Loucy (cell line): Measurements from ENCODE around the gene KRT10.

Experiments used
- H2AFZ ChIP-seq: fragments of 200-600 bp; sonication (generic); 2 replicates; pipeline ENCODE4 v1.6.0; 2016; ENCODE audit warnings: antibody characterized with exemption, mild to moderate bottlenecking, low read length, moderate library complexity
- H3F3A ChIP-seq: fragments of 200-600 bp; 2 replicates; pipeline ENCODE4 v1.6.0; 2016; ENCODE audit warnings: antibody characterized with exemption, low read depth, mild to moderate bottlenecking
- H3K27me3 ChIP-seq: fragments of 200-600 bp; sonication (generic); 2 replicates; pipeline ENCODE4 v1.6.1; 2014; ENCODE audit warnings: low read length, mild to moderate bottlenecking; ENCODE audit not compliant: insufficient read depth, poor library complexity, severe bottlenecking
- H3K36me3 ChIP-seq: fragments of 200-600 bp; sonication (generic); 2 replicates; pipeline ENCODE4 v1.6.1; 2016; ENCODE audit warnings: low read length; ENCODE audit not compliant: insufficient read depth
- H3K4me1 ChIP-seq: fragments of 200-600 bp; sonication (generic); 2 replicates; pipeline ENCODE4 v1.5.1; 2014; ENCODE audit warnings: low read length, mild to moderate bottlenecking; ENCODE audit not compliant: insufficient read depth, poor library complexity, severe bottlenecking
- H3K4me2 ChIP-seq: fragments of 200-600 bp; sonication (generic); 2 replicates; pipeline ENCODE4 v1.6.0; 2014; ENCODE audit warnings: antibody characterized with exemption, low read length, low read depth, mild to moderate bottlenecking; ENCODE audit not compliant: poor library complexity, severe bottlenecking
- H3K4me3 ChIP-seq: fragments of 200-600 bp; sonication (generic); 2 replicates; pipeline ENCODE4 v1.5.1; 2014; ENCODE audit warnings: low read length, mild to moderate bottlenecking, mixed read lengths; ENCODE audit not compliant: poor library complexity, severe bottlenecking
- H3K79me2 ChIP-seq: fragments of 200-600 bp; sonication (generic); 2 replicates; pipeline ENCODE4 v1.6.1; 2014; ENCODE audit warnings: low read length; ENCODE audit not compliant: insufficient read depth
- H3K9ac ChIP-seq: fragments of 200-600 bp; sonication (generic); 2 replicates; pipeline ENCODE4 v1.6.0; 2014; ENCODE audit warnings: mild to moderate bottlenecking, low read depth, low read length, moderate library complexity; ENCODE audit not compliant: poor library complexity, severe bottlenecking
- H3K9me2 ChIP-seq: fragments of 200-600 bp; sonication (generic); replicated peaks from 2 replicates; pipeline ENCODE4 v1.6.1; 2016; ENCODE audit warnings: low read depth, low read length, mixed read lengths
- H3K9me3 ChIP-seq: fragments of 200-600 bp; sonication (generic); 2 replicates; pipeline ENCODE4 v1.6.1; 2014; ENCODE audit warnings: mild to moderate bottlenecking, antibody characterized with exemption, low read length, low read depth; ENCODE audit not compliant: insufficient read depth
- H4K20me1 ChIP-seq: fragments of 200-600 bp; sonication (generic); 2 replicates; pipeline ENCODE4 v1.6.0; 2014; ENCODE audit warnings: antibody characterized with exemption, low read length, mild to moderate bottlenecking; ENCODE audit not compliant: insufficient read depth, poor library complexity, severe bottlenecking
- CTCF ChIP-seq: fragments of 200-600 bp; sonication (generic); conservative IDR thresholded peaks from 2 replicates; pipeline ENCODE4 v1.5.1; 2014; ENCODE audit warnings: mild to moderate bottlenecking, antibody characterized with exemption, low read length
- EZH2phosphoT487 ChIP-seq: fragments of 200-600 bp; IDR thresholded peaks from 2 replicates; pipeline ENCODE4 v1.6.1; 2018; ENCODE audit warnings: antibody characterized with exemption, mild to moderate bottlenecking, moderate library complexity, borderline replicate concordance

Gene KRT10

DNA sequence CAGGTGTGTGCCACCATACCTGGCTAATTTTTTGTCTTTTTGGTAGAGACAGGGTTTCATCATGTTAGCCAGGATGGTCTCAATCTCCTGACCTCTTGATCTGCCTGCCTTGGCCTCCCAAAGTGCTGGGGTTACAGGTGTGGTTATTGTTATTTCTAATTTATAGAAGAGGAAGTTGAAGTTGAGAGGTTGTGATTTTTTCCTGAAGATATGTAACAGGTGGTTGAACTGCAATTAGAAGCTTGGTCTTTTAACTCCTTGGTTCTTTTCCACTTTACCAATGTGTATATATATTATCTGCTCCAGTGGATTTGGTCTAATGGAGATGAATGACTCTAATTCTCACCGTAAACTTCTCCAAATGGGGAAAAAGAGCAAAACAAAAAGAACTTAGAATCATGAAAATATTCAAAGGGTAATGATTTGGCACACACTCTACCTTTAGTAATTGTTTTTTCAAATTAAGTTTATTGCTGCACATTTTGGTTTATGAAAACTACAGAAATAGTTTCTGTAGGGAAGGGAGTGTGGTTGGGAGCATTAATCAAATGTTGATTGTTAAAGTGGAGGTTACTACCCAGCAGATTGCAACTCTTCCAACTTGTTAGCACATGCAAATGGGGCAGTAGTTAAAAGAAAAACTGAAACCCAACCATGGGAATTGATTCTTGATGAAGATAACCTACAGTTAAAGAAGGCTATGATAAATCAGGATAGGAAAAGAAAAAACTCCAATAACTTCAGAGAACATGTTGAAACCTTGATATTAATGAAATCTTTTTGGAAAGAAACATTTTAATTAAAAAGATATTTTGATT is 1.8 kb upstream of the KRT10 start:
- Histone ChIP-seq H3K27me3 (peaks cover 60% of the 10 kb centered on the region), H3K9me3 (no peaks in the 10 kb centered on the region), H4K20me1 (no peaks in the 10 kb centered on the region), H3K9me2 (no peaks in the 10 kb centered on the region), H3F3A (peaks cover 28% of the 10 kb centered on the region), H3K4me1 (peaks cover 43% of the 10 kb centered on the region), H3K36me3 (no peaks in the 10 kb centered on the region), H2AFZ (no peak overlapping the region), H3K79me2 (peaks cover 12% of the 10 kb centered on the region), H3K4me2 (no peak overlapping the region), H3K4me3 (no peak overlapping the region), H3K9ac (no peak overlapping the region)
- TF ChIP-seq CTCF = no peak
- TF ChIP-seq EZH2phosphoT487 = no peak

GRCh38 chr17:40821536-40821935 is 878 bp downstream of the KRT10 start:
- Histone ChIP-seq H3K9me3 (no peaks in the 10 kb centered on the region), H2AFZ (no peak overlapping the region), H3K4me2 (no peak overlapping the region), H3K9ac (no peak overlapping the region), H3K4me3 (no peak overlapping the region), H3F3A (peaks cover 15% of the 10 kb centered on the region; the same call in 1 of the 2 replicates), H3K27me3 (peaks cover 66% of the 10 kb centered on the region), H3K4me1 (peaks cover 34% of the 10 kb centered on the region), H3K36me3 (no peaks in the 10 kb centered on the region), H3K79me2 (peaks cover 27% of the 10 kb centered on the region), H4K20me1 (no peaks in the 10 kb centered on the region), H3K9me2 (no peaks in the 10 kb centered on the region; the same call in 1 of the 2 replicates)
- TF ChIP-seq CTCF = no peak
- no peak for TF ChIP-seq EZH2phosphoT487

GRCh38 chr17:40820228-40820838 is 2.1 kb downstream of the KRT10 start:
- Histone ChIP-seq H3K79me2 (peaks cover 22% of the 10 kb centered on the region), H2AFZ (no peak overlapping the region), H3K9me3 (no peaks in the 10 kb centered on the region), H3K27me3 (peaks cover 67% of the 10 kb centered on the region), H3K9me2 (no peaks in the 10 kb centered on the region; the same call in 1 of the 2 replicates), H3K36me3 (no peaks in the 10 kb centered on the region), H3K4me1 (peaks cover 33% of the 10 kb centered on the region), H3K9ac (no peak overlapping the region), H3F3A (peaks cover 15% of the 10 kb centered on the region; the same call in 1 of the 2 replicates), H3K4me3 (peak overlapping the region; percentile 97), H3K4me2 (peak overlapping the region; percentile 94), H4K20me1 (no peaks in the 10 kb centered on the region)
- TF ChIP-seq EZH2phosphoT487 (no peak), CTCF (no peak)
